GM12875 (cell line): ENCODE data around the gene TAF11L11.
"Not testable (repeated sequence)": the region's sequence is repeated elsewhere in the genome, so short reads cannot be mapped to it uniquely, and the experiment has no call there.

Source experiments
- H3K4me3 ChIP-seq: one replicate; pipeline ENCODE4 v1.5.1; 2011; ENCODE audit warnings: low read depth, low read length, control low read depth
- CTCF ChIP-seq: IDR thresholded peaks from 2 replicates; pipeline ENCODE4 v1.5.1; 2011; ENCODE audit warnings: low read depth, mild to moderate bottlenecking, control low read depth, inconsistent platforms, low read length, moderate library complexity, borderline replicate concordance; ENCODE audit not compliant: insufficient read depth

Gene TAF11L11

GRCh38 chr5:17625686-17626085, 21.7 kb downstream of the TAF11L11 start:
- H3K4me3 ChIP-seq = no peak overlapping the region
- no peak for TF ChIP-seq CTCF

GRCh38 chr5:17631788-17632187, 27.8 kb downstream of the TAF11L11 start, which contains the start of gene TAF11L13:
Gene TAF11L13, plus strand, starts transcription at chr5:17632088.
- H3K4me3 ChIP-seq = not testable (repeated sequence)

GRCh38 chr5:17634160-17634559, 30.2 kb downstream of the TAF11L11 start, which contains the start of gene TAF11L14:
Gene TAF11L14, plus strand, starts transcription at chr5:17634460.
- H3K4me3 ChIP-seq = no peak within 1 kb of the TSS
- no peak for TF ChIP-seq CTCF

- not testable (repeated sequence) for H3K4me3 ChIP-seq
Observed at GRCh38 chr5:17649232-17649631, 45.2 kb downstream of the TAF11L11 start.

- H3K4me3 ChIP-seq = not testable (repeated sequence)
Observed at GRCh38 chr5:17655201-17655759, 51.3 kb downstream of the TAF11L11 start.
